Kidney tubule cell (primary cell): Measurements from ENCODE around the gene PTPRG.
"Not testable (repeated sequence)": the region's sequence is repeated elsewhere in the genome, so short reads cannot be mapped to it uniquely, and the experiment has no call there.

Experiments used
- DNase-seq: peaks from one replicate; pipeline ENCODE4 v3.0.0-alpha.2; 2018; ENCODE audit warnings: low spot score

The PTPRG gene

GRCh38 chr3:61727435-61727834 lies 166.1 kb downstream of the PTPRG start:
- DNase-seq, result peak; percentile 13

GRCh38 chr3:61729038-61729634 lies 167.8 kb downstream of the PTPRG start:
- DNase-seq, result no peak

- no peak for DNase-seq
Measured at GRCh38 chr3:61730056-61730455, 168.7 kb downstream of the PTPRG start.

GRCh38 chr3:61730577-61731231 lies 169.3 kb downstream of the PTPRG start:
- no peak for DNase-seq

- no peak for DNase-seq
Measured at GRCh38 chr3:61733000-61733399, 171.6 kb downstream of the PTPRG start.

- DNase-seq, result no peak
Measured at GRCh38 chr3:61733876-61734275, 172.5 kb downstream of the PTPRG start.

- no peak for DNase-seq
Measured at GRCh38 chr3:61734749-61735686, 173.6 kb downstream of the PTPRG start.

GRCh38 chr3:61736506-61736905 lies 175.1 kb downstream of the PTPRG start:
- DNase-seq, result peak; percentile 52

- DNase-seq, result no peak
Measured at GRCh38 chr3:61739640-61740039, 178.3 kb downstream of the PTPRG start.

- DNase-seq, result no peak
Measured at GRCh38 chr3:61740494-61740893, 179.1 kb downstream of the PTPRG start.

GRCh38 chr3:61741551-61741950 lies 180.2 kb downstream of the PTPRG start:
- no peak for DNase-seq

- no peak for DNase-seq
Measured at GRCh38 chr3:61742006-61742405, 180.6 kb downstream of the PTPRG start.

- no peak for DNase-seq
Measured at GRCh38 chr3:61743067-61743466, 181.7 kb downstream of the PTPRG start.

- no peak for DNase-seq
Measured at GRCh38 chr3:61743686-61744242, 182.4 kb downstream of the PTPRG start.

GRCh38 chr3:61748288-61748687 lies 186.9 kb downstream of the PTPRG start:
- DNase-seq, result no peak

GRCh38 chr3:61750766-61751165 lies 189.4 kb downstream of the PTPRG start:
- DNase-seq, result no peak

- no peak for DNase-seq
Measured at GRCh38 chr3:61758839-61759238, 197.5 kb downstream of the PTPRG start.

GRCh38 chr3:61760783-61761182 lies 199.4 kb downstream of the PTPRG start:
- DNase-seq, result not testable (repeated sequence)

GRCh38 chr3:61761694-61762430 lies 200.5 kb downstream of the PTPRG start:
- DNase-seq, result no peak

GRCh38 chr3:61765157-61765876 lies 203.9 kb downstream of the PTPRG start:
- DNase-seq, result no peak
